ENCODE data around the gene TCTN1.
A peak's percentile ranks its signal among the peaks of the same experiment; 100 is the strongest.

TCTN1 gene

GRCh38 chr12:110687396-110688169 lies 73.7 kb downstream of the TCTN1 start:
- no peak overlapping the region for H3K27ac ChIP-seq
- H3K27me3 ChIP-seq, result no peaks in the 10 kb centered on the region
- TF ChIP-seq CTCF (IDR thresholded peaks at IDR 0.05), result no peak
- H3K4me1 ChIP-seq, result peaks cover 0 to 24% (median 14%) of the 10 kb centered on the region in 4 donors
- H3K4me3 ChIP-seq, result no peak overlapping the region
- DNase-seq, result no peak
- no peaks in the 10 kb centered on the region for H3K9me3 ChIP-seq
- H3K36me3 ChIP-seq, result no peaks in the 10 kb centered on the region
- intact Hi-C loops (cut with DNase I; ENCODE audit: low total_unique reads), result no loop called here

GRCh38 chr12:110688446-110689280 lies 74.7 kb downstream of the TCTN1 start, which contains the start of gene HVCN1:
HVCN1 (minus strand) TSS chr12:110689115; CDS start chr12:110683245, 5,870 bp downstream.
- H3K4me1 ChIP-seq, result peaks cover 0 to 24% (median 14%) of the 10 kb centered on the region in 4 donors
- DNase-seq, result peak; percentile 48 to 78
- H3K27ac ChIP-seq, result peak within 1 kb of the TSS; percentile 78 to 80
- H3K9me3 ChIP-seq, result no peaks in the 10 kb centered on the region
- no peaks in the 10 kb centered on the region for H3K36me3 ChIP-seq
- no peaks in the 10 kb centered on the region for H3K27me3 ChIP-seq
- intact Hi-C loops (cut with DNase I; ENCODE audit: low total_unique reads), result no loop called here
- TF ChIP-seq CTCF (IDR thresholded peaks at IDR 0.05), result no peak
- H3K4me3 ChIP-seq, result peak within 1 kb of the TSS; percentile 70 to 72

DNA sequence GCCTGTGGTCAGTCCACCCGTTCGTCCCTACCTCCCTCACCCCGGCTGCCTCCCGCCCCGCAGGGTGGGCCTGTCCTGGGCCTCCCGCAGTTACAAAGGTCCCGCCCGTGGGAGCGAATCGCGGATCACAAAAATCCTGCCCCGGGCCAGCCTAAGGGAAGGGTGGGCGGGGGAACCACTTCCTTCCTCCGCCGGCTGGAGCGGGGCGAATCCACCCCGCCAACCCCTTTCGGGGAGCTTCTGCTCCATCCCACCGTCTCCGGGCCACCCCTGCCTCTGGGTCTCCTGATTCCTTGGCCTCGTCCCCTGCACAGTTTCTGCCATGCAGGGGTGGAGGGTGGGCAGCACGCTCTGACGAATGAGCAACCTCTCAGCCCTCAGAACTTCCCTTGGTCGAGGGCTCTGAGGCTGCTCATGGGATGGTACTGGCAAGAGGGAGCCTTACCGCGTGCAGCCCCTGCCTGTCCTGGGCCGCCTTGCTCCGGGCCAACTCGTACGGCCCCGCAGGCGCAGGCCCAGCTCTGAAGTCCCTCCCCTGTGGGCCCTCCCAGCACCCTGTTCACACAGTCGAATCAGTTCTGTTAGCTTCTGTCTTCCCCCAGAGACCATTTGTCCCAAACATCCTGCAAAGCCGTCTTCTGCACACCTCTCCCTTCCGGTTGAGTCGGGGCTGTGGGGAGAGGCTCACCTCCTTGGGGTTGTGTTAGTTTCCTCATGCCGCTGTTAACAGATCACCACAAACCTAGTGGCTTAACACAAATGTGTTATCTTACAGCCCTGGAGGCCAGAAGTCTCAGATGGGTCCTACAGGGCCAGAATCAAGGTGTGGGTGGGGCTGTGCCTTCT lies 75.6 kb downstream of the TCTN1 start:
- TF ChIP-seq CTCF (IDR thresholded peaks at IDR 0.05), result no peak
- Histone ChIP-seq H3K36me3 (no peaks in the 10 kb centered on the region), H3K27ac (peak overlapping the region; percentile 78 to 80), H3K4me3 (peak overlapping the region; percentile 70 to 72), H3K27me3 (no peaks in the 10 kb centered on the region), H3K4me1 (peaks cover 0 to 24% (median 14%) of the 10 kb centered on the region in 4 donors), H3K9me3 (no peaks in the 10 kb centered on the region)
- intact Hi-C loops (cut with DNase I; ENCODE audit: low total_unique reads), result no loop called here
- DNase-seq, result peak; percentile 60 to 79

- Histone ChIP-seq H3K27me3 (no peaks in the 10 kb centered on the region), H3K9me3 (no peaks in the 10 kb centered on the region), H3K4me3 (peak overlapping the region in 1 of 2 donors; percentile 72), H3K36me3 (no peaks in the 10 kb centered on the region), H3K4me1 (peaks cover 0 to 24% (median 14%) of the 10 kb centered on the region in 4 donors), H3K27ac (peak overlapping the region in 1 of 2 donors; percentile 80)
- no peak for DNase-seq
- intact Hi-C loops (cut with DNase I; ENCODE audit: low total_unique reads), result no loop called here
- TF ChIP-seq CTCF (IDR thresholded peaks at IDR 0.05), result no peak
Observed at GRCh38 chr12:110690127-110690430, 76.2 kb downstream of the TCTN1 start.

- Histone ChIP-seq H3K27me3 (no peaks in the 10 kb centered on the region), H3K9me3 (no peaks in the 10 kb centered on the region), H3K4me3 (no peak overlapping the region), H3K36me3 (no peaks in the 10 kb centered on the region), H3K27ac (no peak overlapping the region), H3K4me1 (peaks cover 0 to 17% (median 8%) of the 10 kb centered on the region in 4 donors)
- no peak for TF ChIP-seq CTCF (IDR thresholded peaks at IDR 0.05)
- peak in 1 of 2 donors; percentile 59 for DNase-seq
- intact Hi-C loops (cut with DNase I; ENCODE audit: low total_unique reads), result no loop called here
Observed at GRCh38 chr12:110693731-110694130, 79.8 kb downstream of the TCTN1 start.
